ENCODE data around the gene DNAH2. TPM values are rescaled to one million over a fixed set of nuclear protein-coding genes. Genes with fewer than 3 reads are reported as not detected.

The DNAH2 gene
- total and polyA plus RNA-seq, 9 of the 15 experiments (the other 6 are each of a cell fraction or from before 2014, with no cell fraction given) = 0.03 TPM; not detected in 8

DNA sequence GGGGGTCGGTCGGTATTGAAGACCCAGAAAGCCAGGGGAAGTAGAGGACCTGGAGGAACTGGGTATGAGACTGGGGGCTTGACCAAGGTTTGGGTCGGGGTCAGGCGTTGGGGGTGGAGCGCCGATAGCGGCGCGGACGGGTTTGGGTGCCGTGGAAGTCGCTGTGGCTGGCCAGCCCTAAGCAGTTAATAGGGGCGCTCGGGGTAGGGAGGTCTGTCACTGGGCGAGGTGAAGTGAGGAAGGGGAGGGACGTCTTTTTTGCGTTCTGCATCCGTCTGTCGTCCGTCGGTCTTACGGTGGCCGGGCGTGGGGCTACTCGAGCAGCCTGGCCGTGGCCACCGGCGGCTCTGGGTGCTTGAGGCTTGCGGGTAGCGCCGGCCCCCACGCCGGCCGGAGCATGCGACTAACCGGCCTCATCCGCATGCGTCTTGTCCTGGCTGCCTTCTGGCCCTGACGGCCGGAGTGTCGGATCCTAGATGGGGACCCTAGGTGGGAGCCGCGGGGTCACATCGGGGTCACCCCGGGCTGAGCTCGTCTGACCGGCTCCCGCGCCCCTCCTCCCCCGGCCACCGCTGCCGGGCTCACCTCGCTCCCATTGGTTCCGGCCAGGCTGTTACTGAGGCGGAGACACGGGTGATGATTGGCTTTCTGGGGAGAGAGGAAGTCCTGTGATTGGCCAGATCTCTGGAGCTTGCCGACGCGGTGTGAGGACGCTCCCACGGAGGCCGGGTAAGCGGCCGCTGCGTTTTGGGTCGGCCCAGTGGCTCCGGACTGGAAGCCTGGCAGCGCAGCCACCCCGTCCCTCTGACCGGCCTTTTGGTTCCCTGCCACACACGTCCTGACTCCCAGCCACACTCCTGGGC, 127.0 kb downstream of the DNAH2 start (continued):
- TF ChIP-seq, protein P1, sequence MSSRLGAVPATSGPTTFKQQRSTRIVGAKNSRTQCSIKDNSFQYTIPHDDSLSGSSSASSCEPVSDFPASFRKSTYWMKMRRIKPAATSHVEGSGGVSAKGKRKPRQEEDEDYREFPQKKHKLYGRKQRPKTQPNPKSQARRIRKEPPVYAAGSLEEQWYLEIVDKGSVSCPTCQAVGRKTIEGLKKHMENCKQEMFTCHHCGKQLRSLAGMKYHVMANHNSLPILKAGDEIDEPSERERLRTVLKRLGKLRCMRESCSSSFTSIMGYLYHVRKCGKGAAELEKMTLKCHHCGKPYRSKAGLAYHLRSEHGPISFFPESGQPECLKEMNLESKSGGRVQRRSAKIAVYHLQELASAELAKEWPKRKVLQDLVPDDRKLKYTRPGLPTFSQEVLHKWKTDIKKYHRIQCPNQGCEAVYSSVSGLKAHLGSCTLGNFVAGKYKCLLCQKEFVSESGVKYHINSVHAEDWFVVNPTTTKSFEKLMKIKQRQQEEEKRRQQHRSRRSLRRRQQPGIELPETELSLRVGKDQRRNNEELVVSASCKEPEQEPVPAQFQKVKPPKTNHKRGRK (tag; IDR thresholded peaks at IDR 0.05) = no peak
- TF ChIP-seq ESRRA (IDR thresholded peaks at IDR 0.05; ENCODE audit: borderline replicate concordance, low read depth) (0 out of 2 replicates have a peak, but pooled peaks have one; percentile 21), NCOR1 (IDR thresholded peaks at IDR 0.05) (0 out of 2 replicates have a peak, but pooled peaks have one; percentile 5), HNRNPK (IDR thresholded peaks at IDR 0.05; ENCODE audit: low read depth, low read length, poor library complexity, severe bottlenecking) (no peak), ZKSCAN1 (IDR thresholded peaks at IDR 0.05; ENCODE audit: low read depth, low read length) (no peak), TOE1 (IDR thresholded peaks at IDR 0.05; ENCODE audit: borderline replicate concordance) (no peak), TOE1 (CRISPR knock-in tag; IDR thresholded peaks at IDR 0.05; ENCODE audit: borderline replicate concordance, low read depth) (no peak), PTRF (tag; IDR thresholded peaks at IDR 0.05) (no peak), FOXM1 (IDR thresholded peaks at IDR 0.05; ENCODE audit: low read depth) (no peak), FOXM1 (CRISPR knock-in tag; IDR thresholded peaks at IDR 0.05; ENCODE audit: low read depth) (no peak), PHF20 (IDR thresholded peaks at IDR 0.05; ENCODE audit: partially characterized antibody) (no peak), HMGN3 (IDR thresholded peaks at IDR 0.05; ENCODE audit: borderline replicate concordance, extremely low read depth, insufficient read length, low read depth, low read length) (no peak), CBFA2T3 (IDR thresholded peaks at IDR 0.05) (no peak), KDM2B (CRISPR knock-in tag; IDR thresholded peaks at IDR 0.05) (no peak), NELFE (IDR thresholded peaks at IDR 0.05; ENCODE audit: insufficient read depth, insufficient read length) (no peak), ZNF316 (IDR thresholded peaks at IDR 0.05) (no peak), ZNF780A (CRISPR knock-in tag; IDR thresholded peaks at IDR 0.05) (no peak), NONO (IDR thresholded peaks at IDR 0.05; ENCODE audit: low read depth in 2 of 2, low read length in 1 of 2) (no peak; a peak in 1 of 4 replicates)
- TF ChIP-seq, protein P2, sequence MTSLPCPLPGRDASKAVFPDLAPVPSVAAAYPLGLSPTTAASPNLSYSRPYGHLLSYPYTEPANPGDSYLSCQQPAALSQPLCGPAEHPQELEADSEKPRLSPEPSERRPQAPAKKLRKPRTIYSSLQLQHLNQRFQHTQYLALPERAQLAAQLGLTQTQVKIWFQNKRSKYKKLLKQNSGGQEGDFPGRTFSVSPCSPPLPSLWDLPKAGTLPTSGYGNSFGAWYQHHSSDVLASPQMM (CRISPR knock-in tag; IDR thresholded peaks at IDR 0.05) = no peak
- TF ChIP-seq, protein P3, sequence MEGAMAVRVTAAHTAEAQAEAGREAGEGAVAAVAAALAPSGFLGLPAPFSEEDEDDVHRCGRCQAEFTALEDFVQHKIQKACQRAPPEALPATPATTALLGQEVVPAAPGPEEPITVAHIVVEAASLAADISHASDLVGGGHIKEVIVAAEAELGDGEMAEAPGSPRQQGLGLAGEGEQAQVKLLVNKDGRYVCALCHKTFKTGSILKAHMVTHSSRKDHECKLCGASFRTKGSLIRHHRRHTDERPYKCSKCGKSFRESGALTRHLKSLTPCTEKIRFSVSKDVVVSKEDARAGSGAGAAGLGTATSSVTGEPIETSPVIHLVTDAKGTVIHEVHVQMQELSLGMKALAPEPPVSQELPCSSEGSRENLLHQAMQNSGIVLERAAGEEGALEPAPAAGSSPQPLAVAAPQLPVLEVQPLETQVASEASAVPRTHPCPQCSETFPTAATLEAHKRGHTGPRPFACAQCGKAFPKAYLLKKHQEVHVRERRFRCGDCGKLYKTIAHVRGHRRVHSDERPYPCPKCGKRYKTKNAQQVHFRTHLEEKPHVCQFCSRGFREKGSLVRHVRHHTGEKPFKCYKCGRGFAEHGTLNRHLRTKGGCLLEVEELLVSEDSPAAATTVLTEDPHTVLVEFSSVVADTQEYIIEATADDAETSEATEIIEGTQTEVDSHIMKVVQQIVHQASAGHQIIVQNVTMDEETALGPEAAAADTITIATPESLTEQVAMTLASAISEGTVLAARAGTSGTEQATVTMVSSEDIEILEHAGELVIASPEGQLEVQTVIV (CRISPR knock-in tag; IDR thresholded peaks at IDR 0.05; ENCODE audit: borderline replicate concordance) = no peak
- TF ChIP-seq, protein P4, sequence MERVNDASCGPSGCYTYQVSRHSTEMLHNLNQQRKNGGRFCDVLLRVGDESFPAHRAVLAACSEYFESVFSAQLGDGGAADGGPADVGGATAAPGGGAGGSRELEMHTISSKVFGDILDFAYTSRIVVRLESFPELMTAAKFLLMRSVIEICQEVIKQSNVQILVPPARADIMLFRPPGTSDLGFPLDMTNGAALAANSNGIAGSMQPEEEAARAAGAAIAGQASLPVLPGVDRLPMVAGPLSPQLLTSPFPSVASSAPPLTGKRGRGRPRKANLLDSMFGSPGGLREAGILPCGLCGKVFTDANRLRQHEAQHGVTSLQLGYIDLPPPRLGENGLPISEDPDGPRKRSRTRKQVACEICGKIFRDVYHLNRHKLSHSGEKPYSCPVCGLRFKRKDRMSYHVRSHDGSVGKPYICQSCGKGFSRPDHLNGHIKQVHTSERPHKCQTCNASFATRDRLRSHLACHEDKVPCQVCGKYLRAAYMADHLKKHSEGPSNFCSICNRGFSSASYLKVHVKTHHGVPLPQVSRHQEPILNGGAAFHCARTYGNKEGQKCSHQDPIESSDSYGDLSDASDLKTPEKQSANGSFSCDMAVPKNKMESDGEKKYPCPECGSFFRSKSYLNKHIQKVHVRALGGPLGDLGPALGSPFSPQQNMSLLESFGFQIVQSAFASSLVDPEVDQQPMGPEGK (CRISPR knock-in tag; IDR thresholded peaks at IDR 0.05; ENCODE audit: borderline replicate concordance) = no peak

Measured in K562 (cell line).